ENCODE measurements around the gene C2orf49. TPM values are rescaled to one million over a fixed set of nuclear protein-coding genes. Genes with fewer than 3 reads are reported as not detected.
A peak's percentile ranks its signal among the peaks of the same experiment; 100 is the strongest.

The C2orf49 gene
- total and polyA plus RNA-seq, 2 experiments from 2014 or later = 19.2 to 37.9 TPM

DNA sequence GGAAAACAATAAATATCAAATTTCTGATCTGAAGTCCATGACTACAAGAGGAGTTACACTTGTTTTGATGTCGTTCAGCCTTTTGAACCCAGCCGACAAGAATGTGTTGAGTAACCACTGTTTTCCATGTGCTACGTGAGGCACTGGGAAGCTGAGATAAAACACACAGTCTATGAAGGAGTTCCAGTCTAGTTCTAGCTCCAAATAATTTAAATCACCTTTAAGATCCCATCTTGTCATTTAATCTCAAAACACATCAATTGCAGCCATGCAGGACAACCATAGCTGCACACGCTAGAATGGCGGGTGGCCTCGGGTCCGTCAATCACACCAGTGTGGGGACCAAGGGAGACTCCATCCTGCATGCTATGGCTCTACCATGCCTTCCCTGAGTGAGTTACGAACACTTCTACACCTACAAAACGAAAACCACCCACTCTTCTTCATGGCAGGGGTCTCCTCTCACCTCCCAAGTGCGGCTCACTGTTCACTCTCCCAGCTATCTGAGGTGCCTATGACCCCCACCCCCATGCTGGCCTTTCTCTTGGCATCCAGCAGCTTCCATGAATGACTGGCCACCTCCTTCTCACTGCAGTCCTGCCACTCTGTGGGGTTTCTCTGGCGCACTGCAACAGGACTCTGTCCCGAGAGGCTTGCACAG lies 57.7 kb downstream of the C2orf49 start:
- peak overlapping the region; percentile 58 for H3K27ac ChIP-seq
- TF ChIP-seq, protein P1, sequence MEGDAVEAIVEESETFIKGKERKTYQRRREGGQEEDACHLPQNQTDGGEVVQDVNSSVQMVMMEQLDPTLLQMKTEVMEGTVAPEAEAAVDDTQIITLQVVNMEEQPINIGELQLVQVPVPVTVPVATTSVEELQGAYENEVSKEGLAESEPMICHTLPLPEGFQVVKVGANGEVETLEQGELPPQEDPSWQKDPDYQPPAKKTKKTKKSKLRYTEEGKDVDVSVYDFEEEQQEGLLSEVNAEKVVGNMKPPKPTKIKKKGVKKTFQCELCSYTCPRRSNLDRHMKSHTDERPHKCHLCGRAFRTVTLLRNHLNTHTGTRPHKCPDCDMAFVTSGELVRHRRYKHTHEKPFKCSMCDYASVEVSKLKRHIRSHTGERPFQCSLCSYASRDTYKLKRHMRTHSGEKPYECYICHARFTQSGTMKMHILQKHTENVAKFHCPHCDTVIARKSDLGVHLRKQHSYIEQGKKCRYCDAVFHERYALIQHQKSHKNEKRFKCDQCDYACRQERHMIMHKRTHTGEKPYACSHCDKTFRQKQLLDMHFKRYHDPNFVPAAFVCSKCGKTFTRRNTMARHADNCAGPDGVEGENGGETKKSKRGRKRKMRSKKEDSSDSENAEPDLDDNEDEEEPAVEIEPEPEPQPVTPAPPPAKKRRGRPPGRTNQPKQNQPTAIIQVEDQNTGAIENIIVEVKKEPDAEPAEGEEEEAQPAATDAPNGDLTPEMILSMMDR (IDR thresholded peaks at IDR 0.05; ENCODE audit: low read depth, low read length) = no peak
- H3K27me3 ChIP-seq = no peaks in the 10 kb centered on the region
- H3K4me1 ChIP-seq (ENCODE audit: low read depth) = peaks cover 20% of the 10 kb centered on the region
- DNase-seq (ENCODE audit: low read depth in 1 of 2, low spot score in 1 of 2) = peak in 1 of 2 donors; percentile 78
- no peak overlapping the region for H3K4me3 ChIP-seq
- no peaks in the 10 kb centered on the region for H3K9me3 ChIP-seq (ENCODE audit: low read depth)
- peaks cover 30% of the 10 kb centered on the region for H3K36me3 ChIP-seq

DNA sequence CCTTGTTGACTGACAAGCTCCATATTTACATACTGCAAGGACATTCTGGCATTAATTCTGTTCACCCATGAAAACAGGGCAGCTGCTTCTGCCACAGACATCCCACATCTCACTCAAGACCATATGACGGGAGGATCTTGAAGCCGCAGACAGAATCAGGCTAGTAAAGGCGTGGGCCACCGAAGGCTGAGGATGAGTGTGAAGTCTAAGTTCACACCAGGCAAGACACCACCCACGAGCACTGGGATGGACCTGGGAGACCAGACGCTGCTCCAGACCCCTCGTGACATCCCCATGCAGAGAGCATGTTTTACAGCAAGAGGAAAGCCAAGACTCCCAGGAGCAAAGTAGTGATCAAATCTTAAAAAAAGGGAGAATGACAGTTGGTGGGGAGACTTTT lies 58.4 kb downstream of the C2orf49 start:
- no peaks in the 10 kb centered on the region for H3K27me3 ChIP-seq
- TF ChIP-seq, protein P1 (IDR thresholded peaks at IDR 0.05; ENCODE audit: low read depth, low read length) = no peak
- peaks cover 20% of the 10 kb centered on the region for H3K4me1 ChIP-seq (ENCODE audit: low read depth)
- peak overlapping the region; percentile 58 for H3K27ac ChIP-seq
- no peak for DNase-seq (ENCODE audit: low read depth in 1 of 2, low spot score in 1 of 2)
- no peak overlapping the region for H3K4me3 ChIP-seq
- H3K9me3 ChIP-seq (ENCODE audit: low read depth) = no peaks in the 10 kb centered on the region
- H3K36me3 ChIP-seq = peaks cover 25% of the 10 kb centered on the region

DNA sequence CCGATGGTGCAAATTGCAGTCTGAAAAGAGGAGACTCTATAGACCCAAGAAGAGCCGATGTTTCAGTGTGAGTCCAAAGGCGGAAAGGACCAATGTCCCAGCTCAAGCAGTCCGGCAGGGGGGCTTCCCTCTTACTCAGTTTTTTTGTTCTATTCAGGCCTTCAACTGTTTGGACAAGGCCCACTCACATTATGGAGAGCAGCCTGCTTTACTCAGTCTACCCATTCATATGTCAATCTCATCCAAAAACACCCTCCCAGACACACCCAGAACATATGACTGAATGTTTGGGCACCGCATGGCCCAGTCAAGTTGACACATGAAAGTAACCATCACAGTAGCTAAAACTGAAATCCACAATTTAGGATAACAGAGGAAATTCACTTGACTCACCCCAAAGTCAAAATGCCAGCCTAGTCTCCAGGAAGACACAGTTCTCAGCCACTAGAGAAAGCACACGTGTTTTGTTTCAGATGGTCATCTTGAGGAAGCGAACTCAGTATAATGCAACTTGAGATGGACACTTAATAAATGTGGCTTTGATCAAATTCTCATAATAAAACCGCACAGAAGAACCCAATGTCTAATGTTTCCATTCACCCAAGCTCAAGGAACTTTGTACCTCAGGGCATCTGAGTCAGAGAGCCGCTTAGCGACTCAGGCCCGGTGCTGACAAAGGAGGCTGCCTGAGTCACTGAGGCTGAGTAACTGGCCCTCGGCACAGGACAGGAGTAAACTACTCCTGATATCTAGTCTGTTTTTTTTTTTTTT lies 59.1 kb downstream of the C2orf49 start:
- Histone ChIP-seq H3K4me3 (peak overlapping the region; percentile 77), H3K27me3 (no peaks in the 10 kb centered on the region), H3K9me3 (ENCODE audit: low read depth) (no peaks in the 10 kb centered on the region), H3K36me3 (peaks cover 20% of the 10 kb centered on the region), H3K4me1 (ENCODE audit: low read depth) (peaks cover 20% of the 10 kb centered on the region), H3K27ac (peak overlapping the region; percentile 58)
- TF ChIP-seq, protein P1 (IDR thresholded peaks at IDR 0.05; ENCODE audit: low read depth, low read length) = no peak
- DNase-seq (ENCODE audit: low read depth in 1 of 2, low spot score in 1 of 2) = peak in 1 of 2 donors; percentile 87

DNA sequence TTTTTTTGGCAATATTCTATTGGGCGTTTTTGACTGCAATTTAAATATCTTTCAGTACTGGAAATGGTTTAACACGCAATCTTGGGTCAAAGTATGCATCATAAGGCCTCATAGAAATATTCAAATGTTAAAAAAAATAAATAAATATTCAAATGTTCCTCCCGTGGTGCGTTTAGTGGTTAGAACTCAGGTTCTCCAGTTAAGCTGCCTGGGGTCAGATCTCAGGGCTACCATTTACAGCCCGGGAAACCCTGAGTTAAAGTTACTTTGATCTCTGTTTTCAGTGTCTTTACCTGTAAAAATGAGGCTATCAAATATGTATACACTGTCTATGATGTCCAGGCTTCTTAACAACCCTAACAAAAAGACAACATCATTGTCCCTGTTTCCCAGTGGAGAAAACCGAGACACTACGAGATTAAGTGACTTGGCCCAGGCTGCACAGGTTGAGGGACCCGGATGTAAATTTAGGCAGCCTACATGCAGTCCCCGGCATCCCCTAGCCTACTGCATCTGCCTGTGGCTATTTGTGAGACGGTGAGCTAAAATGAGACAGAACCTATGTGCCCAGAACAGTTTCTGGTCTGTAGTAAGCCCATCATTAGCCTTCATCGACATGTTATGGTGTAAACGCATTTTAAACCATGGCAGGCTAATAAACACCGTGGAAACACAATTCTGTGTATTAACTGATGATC lies 59.8 kb downstream of the C2orf49 start:
- H3K9me3 ChIP-seq (ENCODE audit: low read depth) = no peaks in the 10 kb centered on the region
- peak overlapping the region; percentile 77 for H3K4me3 ChIP-seq
- TF ChIP-seq, protein P1 (IDR thresholded peaks at IDR 0.05; ENCODE audit: low read depth, low read length) = no peak
- peak in 1 of 2 donors; percentile 60 for DNase-seq (ENCODE audit: low read depth in 1 of 2, low spot score in 1 of 2)
- H3K27me3 ChIP-seq = no peaks in the 10 kb centered on the region
- peaks cover 20% of the 10 kb centered on the region for H3K4me1 ChIP-seq (ENCODE audit: low read depth)
- peaks cover 15% of the 10 kb centered on the region for H3K36me3 ChIP-seq
- H3K27ac ChIP-seq = peak overlapping the region; percentile 58

DNA sequence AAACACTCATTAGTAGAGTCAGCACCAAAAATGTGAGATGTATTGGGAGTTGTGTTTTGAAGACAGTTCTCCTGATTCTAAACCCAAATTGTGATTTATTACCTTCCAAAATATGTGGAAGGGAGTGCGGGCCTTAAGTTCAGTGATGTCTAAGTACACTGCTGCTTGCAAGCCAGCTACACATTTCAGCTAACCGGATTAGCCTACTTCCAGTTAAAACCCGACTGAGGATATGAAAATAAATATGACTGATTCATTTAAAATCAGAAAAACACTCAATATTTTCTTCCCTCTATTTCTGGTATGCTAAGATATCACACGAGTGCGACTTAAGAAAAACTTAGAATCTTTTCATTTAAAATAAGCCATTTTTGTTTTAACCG lies 60.6 kb downstream of the C2orf49 start:
- Histone ChIP-seq H3K9me3 (ENCODE audit: low read depth) (no peaks in the 10 kb centered on the region), H3K27me3 (no peaks in the 10 kb centered on the region), H3K36me3 (peaks cover 18% of the 10 kb centered on the region), H3K27ac (peak overlapping the region; percentile 97), H3K4me3 (peak overlapping the region; percentile 77), H3K4me1 (ENCODE audit: low read depth) (peaks cover 20% of the 10 kb centered on the region)
- DNase-seq (ENCODE audit: low read depth in 1 of 2, low spot score in 1 of 2) = peak in 1 of 2 donors; percentile 55
- TF ChIP-seq, protein P1 (IDR thresholded peaks at IDR 0.05; ENCODE audit: low read depth, low read length) = no peak

Data from cardiac muscle cell (in vitro differentiated cells and primary cell).